GM12865 (cell line): Measurements from ENCODE around the gene A2ML1.

Experiments used
- DNase-seq: peaks from one replicate; pipeline ENCODE4 v3.0.0; 2010; ENCODE audit warnings: low read depth
- H3K4me3 ChIP-seq: 2 replicates; pipeline ENCODE4 v1.5.1; 2011; ENCODE audit warnings: mild to moderate bottlenecking, low read depth, low read length, control low read depth
- CTCF ChIP-seq: IDR thresholded peaks from 2 replicates; pipeline ENCODE4 v1.5.1; 2011; ENCODE audit warnings: low read length, control low read depth, low read depth, inconsistent platforms; ENCODE audit not compliant: insufficient read depth; ENCODE audit errors: missing control alignments

Gene A2ML1

GRCh38 chr12:8832500-8832899 is 10.1 kb downstream of the A2ML1 start:
- H3K4me3 ChIP-seq, result no peak overlapping the region
- DNase-seq, result no peak
- TF ChIP-seq CTCF, result no peak

- no peak for DNase-seq
- H3K4me3 ChIP-seq, result no peak overlapping the region
- no peak for TF ChIP-seq CTCF
Observed at GRCh38 chr12:8834230-8834629, 11.8 kb downstream of the A2ML1 start.

GRCh38 chr12:8837291-8837690 is 14.9 kb downstream of the A2ML1 start:
- no peak overlapping the region for H3K4me3 ChIP-seq
- no peak for TF ChIP-seq CTCF
- no peak for DNase-seq

GRCh38 chr12:8840321-8840720 is 17.9 kb downstream of the A2ML1 start:
- TF ChIP-seq CTCF, result no peak
- no peak for DNase-seq
- no peak overlapping the region for H3K4me3 ChIP-seq

GRCh38 chr12:8840938-8841633 is 18.7 kb downstream of the A2ML1 start:
- no peak for DNase-seq
- no peak overlapping the region for H3K4me3 ChIP-seq
- no peak for TF ChIP-seq CTCF

GRCh38 chr12:8841778-8842177 is 19.4 kb downstream of the A2ML1 start:
- DNase-seq, result no peak
- TF ChIP-seq CTCF, result no peak
- H3K4me3 ChIP-seq, result no peak overlapping the region

- DNase-seq, result no peak
Observed at GRCh38 chr12:8844665-8845064, 22.2 kb downstream of the A2ML1 start.

More at GRCh38 chr12:8844665-8845064, 22.2 kb downstream of the A2ML1 start:
- H3K4me3 ChIP-seq, result no peak overlapping the region
- no peak for TF ChIP-seq CTCF
